ENCODE results near the gene LAMA2. TPM values are rescaled to one million over a fixed set of nuclear protein-coding genes. Genes with fewer than 3 reads are reported as not detected.

The LAMA2 gene
- total RNA-seq, 1 experiment from 2014 or later = 8.2 TPM

DNA sequence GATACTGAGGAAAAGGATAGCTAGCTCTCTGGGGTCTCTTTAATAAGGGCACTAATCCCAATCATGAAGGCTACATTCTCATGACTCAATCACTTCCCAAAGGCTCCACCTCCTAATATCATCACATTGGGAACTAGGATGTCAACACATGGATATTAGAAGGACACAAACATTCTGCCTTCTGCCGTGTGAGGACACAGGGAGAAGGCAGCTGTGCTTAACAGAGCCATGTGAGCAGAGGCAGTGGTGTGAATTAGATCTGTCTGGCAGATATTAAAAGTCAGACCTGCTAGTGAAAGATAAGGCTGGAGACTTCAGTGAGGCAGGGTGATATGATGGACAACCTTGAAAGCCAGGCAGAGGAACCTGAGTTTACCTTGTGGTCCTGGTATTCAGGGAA, 485.1 kb downstream of the LAMA2 start (continued):
- TF ChIP-seq EZH2 (IDR thresholded peaks at IDR 0.05) = no peak
- no peak for TF ChIP-seq JUND (IDR thresholded peaks at IDR 0.05)
- TF ChIP-seq, protein P1, sequence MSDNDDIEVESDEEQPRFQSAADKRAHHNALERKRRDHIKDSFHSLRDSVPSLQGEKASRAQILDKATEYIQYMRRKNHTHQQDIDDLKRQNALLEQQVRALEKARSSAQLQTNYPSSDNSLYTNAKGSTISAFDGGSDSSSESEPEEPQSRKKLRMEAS (IDR thresholded peaks at IDR 0.05) = no peak

DNA sequence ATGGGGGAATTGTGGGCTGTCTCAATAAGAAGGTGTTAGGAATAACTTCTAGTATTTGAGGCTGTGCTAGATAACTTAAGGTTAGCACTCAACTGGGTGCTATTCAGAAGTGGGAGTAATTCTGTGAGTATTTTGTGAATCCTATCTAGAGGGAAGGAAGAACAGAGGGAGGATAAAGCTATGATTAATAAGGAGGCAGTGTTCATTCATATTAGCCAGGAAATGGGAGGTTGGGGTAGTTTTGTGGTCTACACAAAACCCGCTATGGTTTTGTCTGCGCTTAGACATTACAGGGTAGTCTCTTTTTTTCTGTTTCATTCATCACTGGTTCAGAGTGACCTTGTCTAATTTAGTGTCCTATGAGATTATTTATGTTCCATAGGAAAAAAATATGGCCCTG, 486.0 kb downstream of the LAMA2 start:
- Histone ChIP-seq H3K9ac (ENCODE audit: low read length) (no peak overlapping the region), H3K27me3 (ENCODE audit: insufficient read depth, low read length) (no peaks in the 10 kb centered on the region), H3K9me3 (ENCODE audit: control insufficient read depth in 1 of 2, insufficient read depth in 1 of 2, low read depth in 1 of 2, low read length in 2 of 2) (no peaks in the 10 kb centered on the region)

More for the DNA sequence above, 486.0 kb downstream of the LAMA2 start:
- Histone ChIP-seq H4K20me1 (ENCODE audit: insufficient read depth) (no peaks in the 10 kb centered on the region), H3K36me3 (ENCODE audit: control insufficient read depth in 1 of 2, insufficient read depth in 2 of 2, low read length in 2 of 2) (no peaks in the 10 kb centered on the region), H3K4me2 (ENCODE audit: low read length) (no peak overlapping the region), H3K4me1 (ENCODE audit: control insufficient read depth in 1 of 2, insufficient read depth in 2 of 2, low read length in 2 of 2) (peaks cover 6 to 10% of the 10 kb centered on the region in 2 experiments; a peak in 2 of 4 replicates), H2AFZ (ENCODE audit: low read depth, low read length, poor library complexity, severe bottlenecking) (no peak overlapping the region), H3K4me3 (replicated peaks in 1 of 2; ENCODE audit: low read depth in 1 of 2, low read length in 2 of 2) (no peak overlapping the region), H3K79me2 (ENCODE audit: insufficient read depth, low read length) (no peaks in the 10 kb centered on the region), H3K9me2 (ENCODE audit: insufficient read depth) (no peaks in the 10 kb centered on the region), H3K27ac (ENCODE audit: low read depth, low read length) (no peak overlapping the region)
- DNase-seq (ENCODE audit: low read depth, low spot score) (no peak), ATAC-seq (no peak)
- TF ChIP-seq EGR1 (IDR thresholded peaks at IDR 0.05; ENCODE audit: low read depth) (no peak), SP1 (IDR thresholded peaks at IDR 0.05; ENCODE audit: low read depth) (no peak), JUND (IDR thresholded peaks at IDR 0.05) (no peak), ELF1 (IDR thresholded peaks at IDR 0.05; ENCODE audit: borderline replicate concordance, low read depth) (no peak), SRF (IDR thresholded peaks at IDR 0.05; ENCODE audit: low read depth) (no peak), CBX3 (IDR thresholded peaks at IDR 0.05; ENCODE audit: low read depth) (no peak)
- TF ChIP-seq, protein P2, sequence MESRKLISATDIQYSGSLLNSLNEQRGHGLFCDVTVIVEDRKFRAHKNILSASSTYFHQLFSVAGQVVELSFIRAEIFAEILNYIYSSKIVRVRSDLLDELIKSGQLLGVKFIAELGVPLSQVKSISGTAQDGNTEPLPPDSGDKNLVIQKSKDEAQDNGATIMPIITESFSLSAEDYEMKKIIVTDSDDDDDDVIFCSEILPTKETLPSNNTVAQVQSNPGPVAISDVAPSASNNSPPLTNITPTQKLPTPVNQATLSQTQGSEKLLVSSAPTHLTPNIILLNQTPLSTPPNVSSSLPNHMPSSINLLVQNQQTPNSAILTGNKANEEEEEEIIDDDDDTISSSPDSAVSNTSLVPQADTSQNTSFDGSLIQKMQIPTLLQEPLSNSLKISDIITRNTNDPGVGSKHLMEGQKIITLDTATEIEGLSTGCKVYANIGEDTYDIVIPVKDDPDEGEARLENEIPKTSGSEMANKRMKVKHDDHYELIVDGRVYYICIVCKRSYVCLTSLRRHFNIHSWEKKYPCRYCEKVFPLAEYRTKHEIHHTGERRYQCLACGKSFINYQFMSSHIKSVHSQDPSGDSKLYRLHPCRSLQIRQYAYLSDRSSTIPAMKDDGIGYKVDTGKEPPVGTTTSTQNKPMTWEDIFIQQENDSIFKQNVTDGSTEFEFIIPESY (IDR thresholded peaks at IDR 0.05; ENCODE audit: extremely low read depth, insufficient replicate concordance, low read length) = no peak
- ChIA-PET CTCF (no interaction called here), RAD21 (ENCODE audit: low non-redundant PET in 1 of 2, low total read pairs in 2 of 2, uncharacterized antibody in 2 of 2, unreplicated experiment in 2 of 2) (no interaction called here), POLR2A (no interaction called here)
- no TSS peak for BruUV-seq (replicated peaks)
- intact Hi-C loops (cut with micrococcal nuclease) = no loop called here
